DOHH2 (cell line): ENCODE data around the gene MCC.

Source experiments
- CTCF ChIP-seq: fragments of 200-600 bp; sonication (generic); IDR thresholded peaks from one replicate; pipeline ENCODE4 v1.5.1; 2014; ENCODE audit warnings: antibody characterized with exemption, mild to moderate bottlenecking, low read depth, low read length; ENCODE audit not compliant: poor library complexity, severe bottlenecking
- EZH2phosphoT487 ChIP-seq: fragments of 200-600 bp; sonication (generic); IDR thresholded peaks from 2 replicates; pipeline ENCODE4 v1.6.1; 2017; ENCODE audit warnings: borderline replicate concordance, mild to moderate bottlenecking, antibody characterized with exemption, low read length, moderate library complexity, mixed read lengths

GRCh38 chr5:113434889-113435288, 53.4 kb downstream of the MCC start, which contains the start of gene TSSK1B:
- no peak for TF ChIP-seq CTCF
- TF ChIP-seq EZH2phosphoT487 = no peak
